Fibroblast of the aortic adventitia (primary cell): ENCODE measurements around the gene PEAK1. TPM values are rescaled to one million over a fixed set of nuclear protein-coding genes. Genes with fewer than 3 reads are reported as not detected.
A peak's percentile ranks its signal among the peaks of the same experiment; 100 is the strongest.

Experiments used
- DNase-seq: peaks from one replicate; pipeline ENCODE4 v3.0.0-alpha.2; 2010; ENCODE audit warnings: low read depth
- H3K4me3 ChIP-seq: 2 replicates; pipeline ENCODE4 v1.5.1; 2011; ENCODE audit warnings: low read depth, mild to moderate bottlenecking, control low read depth, low read length, moderate library complexity
- CTCF ChIP-seq: IDR thresholded peaks from 2 replicates; pipeline ENCODE4 v1.5.1; 2011; ENCODE audit warnings: mild to moderate bottlenecking, low read length, control low read depth, inconsistent platforms; ENCODE audit not compliant: insufficient read depth
- total RNA-seq: library from RNA; depleted of rRNA; stranded (reverse); fragments of >200 nt; gene quantifications from 2 replicates; pipeline ENCODE4 v1.2.3, GENCODE V29; 2012; ENCODE audit warnings: low replicate concordance

Gene PEAK1
- total RNA-seq, result 52.8 and 98.2 TPM in 2 replicates

GRCh38 chr15:77419836-77420609 lies at the start of gene PEAK1:
Gene PEAK1, minus strand, starts transcription at chr15:77420104. Its CDS starts 238,178 bp downstream, at chr15:77181926.
- H3K4me3 ChIP-seq, result peak within 1 kb of the TSS; percentile 93
- peak; percentile 99 for DNase-seq
- no peak for TF ChIP-seq CTCF

GRCh38 chr15:77468896-77469295 lies 49.0 kb upstream of the PEAK1 start:
- DNase-seq, result no peak
- no peak overlapping the region for H3K4me3 ChIP-seq
- TF ChIP-seq CTCF, result no peak

GRCh38 chr15:77466521-77466920 lies 46.6 kb upstream of the PEAK1 start:
- DNase-seq, result no peak
- no peak overlapping the region for H3K4me3 ChIP-seq
- TF ChIP-seq CTCF, result no peak

- TF ChIP-seq CTCF, result no peak
- no peak for DNase-seq
Observed at GRCh38 chr15:77464129-77464865, 44.4 kb upstream of the PEAK1 start.

GRCh38 chr15:77461486-77461885 lies 41.6 kb upstream of the PEAK1 start:
- peak; percentile 35 for DNase-seq
- H3K4me3 ChIP-seq, result no peak overlapping the region
- no peak for TF ChIP-seq CTCF

More at GRCh38 chr15:77464129-77464865, 44.4 kb upstream of the PEAK1 start:
- H3K4me3 ChIP-seq, result no peak overlapping the region

GRCh38 chr15:77459031-77459430 lies 39.1 kb upstream of the PEAK1 start:
- no peak for DNase-seq
- no peak overlapping the region for H3K4me3 ChIP-seq
- no peak for TF ChIP-seq CTCF
